SH-SY5Y (cell line): Measurements from ENCODE around the gene TRIM67.

Experiments
- GATA2 ChIP-seq: IDR thresholded peaks from 2 replicates; pipeline ENCODE4 v1.6.1; 2011; ENCODE audit warnings: mild to moderate bottlenecking, low read depth, low read length
- GATA3 ChIP-seq: IDR thresholded peaks from 2 replicates; pipeline ENCODE4 v1.6.1; 2011; ENCODE audit warnings: low read depth, mild to moderate bottlenecking, low read length, moderate library complexity

GRCh38 chr1:231138236-231138635, 23.6 kb upstream of the TRIM67 start:
- TF ChIP-seq GATA2 (no peak), GATA3 (no peak)
